Measurements from ENCODE around the gene NUMB. TPM values are rescaled to one million over a fixed set of nuclear protein-coding genes. Genes with fewer than 3 reads are reported as not detected.
"Not testable (repeated sequence)": the region's sequence is repeated elsewhere in the genome, so short reads cannot be mapped to it uniquely, and the experiment has no call there.

NUMB gene
- polyA plus RNA-seq, 6 donors from 2014 or later, result 52.0 to 87.2 (median 65.7) TPM

GRCh38 chr14:73426877-73427276, 31.5 kb downstream of the NUMB start:
- Mint-ChIP-seq H3K4me3 (peak overlapping the region in 4 of 8 donors; percentile 24 to 61 (median 41)), H3K4me1 (peaks cover 38 to 68% (median 42%) of the 10 kb centered on the region in 3 donors), H3K27me3 (no peaks in the 10 kb centered on the region), H3K9me3 (no peaks in the 10 kb centered on the region), H3K36me3 (no peaks in the 10 kb centered on the region), H3K27ac (peak overlapping the region in 5 of 6 donors; percentile 55 to 88 (median 85))
- peak; percentile 47 to 61 for ATAC-seq (ENCODE audit: low read depth in 2 of 2)
- peak; percentile 9 for DNase-seq

GRCh38 chr14:73424453-73424852, 33.9 kb downstream of the NUMB start:
- Mint-ChIP-seq H3K4me1 (peaks cover 38 to 64% (median 44%) of the 10 kb centered on the region in 3 donors), H3K27me3 (no peaks in the 10 kb centered on the region), H3K27ac (peak overlapping the region in 5 of 6 donors; percentile 52 to 91 (median 83)), H3K4me3 (peak overlapping the region in 7 of 8 donors; percentile 10 to 75 (median 41)), H3K36me3 (no peaks in the 10 kb centered on the region), H3K9me3 (no peaks in the 10 kb centered on the region)
- ATAC-seq (ENCODE audit: low read depth in 2 of 2), result peak; percentile 78 to 83
- peak; percentile 25 for DNase-seq

DNA sequence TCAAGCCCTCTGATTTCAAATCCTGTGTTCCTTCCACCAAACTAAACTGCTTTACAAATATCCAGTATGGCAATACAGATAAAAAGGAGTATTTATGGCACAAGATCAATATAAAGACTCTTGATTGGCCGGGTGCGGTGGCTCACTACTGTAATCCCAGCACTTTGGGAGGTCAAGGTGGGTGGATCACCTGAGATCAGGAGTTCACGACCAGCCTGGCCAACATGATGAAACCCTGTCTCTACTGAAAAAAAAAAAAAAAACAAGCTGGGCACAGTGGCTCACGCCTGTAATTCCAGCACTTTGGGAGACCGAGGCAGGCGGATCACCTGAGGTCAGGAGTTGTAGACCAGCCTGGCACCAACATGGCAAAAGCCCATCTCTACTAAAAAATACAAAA, 35.3 kb downstream of the NUMB start:
- not testable (repeated sequence) for H3K36me3 Mint-ChIP-seq; H3K27me3 Mint-ChIP-seq; DNase-seq; H3K9me3 Mint-ChIP-seq; ATAC-seq (ENCODE audit: low read depth in 2 of 2)
- H3K4me1 Mint-ChIP-seq, result peaks cover 26 to 52% (median 39%) of the 10 kb centered on the region in 3 donors
- H3K27ac Mint-ChIP-seq, result peak overlapping the region in 4 of 6 donors; percentile 22 to 83 (median 47)
- H3K4me3 Mint-ChIP-seq, result peak overlapping the region in 2 of 8 donors; percentile 8 to 26

DNA sequence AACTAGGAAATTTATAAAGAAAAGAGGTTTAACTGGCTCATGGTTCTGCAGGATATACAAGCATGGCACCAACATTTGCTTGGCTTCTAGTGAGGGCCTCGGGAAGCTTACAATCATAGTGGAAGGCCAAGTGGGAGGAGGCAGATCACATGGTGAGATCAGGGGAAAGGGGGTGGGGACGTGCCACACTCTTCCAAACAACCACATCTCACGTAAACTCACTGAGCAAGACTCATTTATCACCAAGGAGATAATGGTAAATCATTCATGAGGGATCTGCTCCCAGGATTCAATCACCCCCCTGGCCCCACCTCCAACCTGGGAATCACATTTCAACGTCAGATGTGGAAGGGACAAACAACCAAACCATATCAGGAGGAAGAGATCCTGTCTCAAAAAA, 35.8 kb downstream of the NUMB start:
- H3K36me3 Mint-ChIP-seq, result no peaks in the 10 kb centered on the region
- peak overlapping the region; percentile 23 to 90 (median 56) for H3K27ac Mint-ChIP-seq
- DNase-seq (no peak), ATAC-seq (ENCODE audit: low read depth in 2 of 2) (no peak)
- H3K9me3 Mint-ChIP-seq, result no peaks in the 10 kb centered on the region
- H3K27me3 Mint-ChIP-seq, result no peaks in the 10 kb centered on the region
- H3K4me1 Mint-ChIP-seq, result peaks cover 23 to 50% (median 34%) of the 10 kb centered on the region in 3 donors
- H3K4me3 Mint-ChIP-seq, result peak overlapping the region in 7 of 8 donors; percentile 18 to 68 (median 40)

GRCh38 chr14:73418227-73418626, 40.1 kb downstream of the NUMB start:
- H3K27me3 Mint-ChIP-seq, result no peaks in the 10 kb centered on the region
- H3K27ac Mint-ChIP-seq, result peak overlapping the region in 1 of 6 donors; percentile 52
- H3K4me3 Mint-ChIP-seq, result no peak overlapping the region
- no peaks in the 10 kb centered on the region for H3K9me3 Mint-ChIP-seq
- no peak for ATAC-seq (ENCODE audit: low read depth in 2 of 2)
- H3K4me1 Mint-ChIP-seq, result peaks cover 24 to 49% (median 38%) of the 10 kb centered on the region in 3 donors
- DNase-seq, result no peak
- H3K36me3 Mint-ChIP-seq, result no peaks in the 10 kb centered on the region

DNA sequence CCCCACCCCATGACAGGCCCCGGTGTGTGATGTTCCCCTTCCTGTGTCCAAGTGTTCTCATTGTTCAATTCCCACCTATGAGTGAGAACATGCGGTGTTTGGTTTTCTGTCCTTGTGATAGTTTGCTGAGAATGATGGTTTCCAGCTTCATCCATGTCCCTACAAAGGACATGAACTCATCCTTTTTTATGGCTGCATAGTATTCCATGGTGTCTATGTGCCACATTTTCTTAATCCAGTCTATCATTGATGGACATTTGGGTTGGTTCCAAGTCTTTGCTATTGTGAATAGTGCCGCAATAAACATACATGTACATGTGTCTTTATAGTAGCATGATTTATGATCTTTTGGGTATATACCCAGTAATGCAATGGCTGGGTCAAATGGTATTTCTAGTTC, 52.1 kb downstream of the NUMB start:
- H3K27me3 Mint-ChIP-seq; H3K4me3 Mint-ChIP-seq; H3K9me3 Mint-ChIP-seq; H3K27ac Mint-ChIP-seq; DNase-seq; H3K36me3 Mint-ChIP-seq; ATAC-seq (ENCODE audit: low read depth in 2 of 2): not testable (repeated sequence)
- peaks cover 16 to 43% (median 29%) of the 10 kb centered on the region in 3 donors for H3K4me1 Mint-ChIP-seq

GRCh38 chr14:73403181-73403752, 55.1 kb downstream of the NUMB start:
- H3K27ac Mint-ChIP-seq, result peak overlapping the region; percentile 33 to 96 (median 87)

GRCh38 chr14:73402579-73402978, 55.8 kb downstream of the NUMB start:
- peak overlapping the region in 5 of 8 donors; percentile 22 to 64 (median 57) for H3K4me3 Mint-ChIP-seq
- H3K27ac Mint-ChIP-seq, result peak overlapping the region in 5 of 6 donors; percentile 18 to 90 (median 81)
- H3K9me3 Mint-ChIP-seq, result peaks cover 0 to 11% (median 3%) of the 10 kb centered on the region in 7 donors
- ATAC-seq (ENCODE audit: low read depth in 2 of 2) (no peak), DNase-seq (no peak)
- no peaks in the 10 kb centered on the region for H3K36me3 Mint-ChIP-seq
- H3K4me1 Mint-ChIP-seq, result peaks cover 37 to 72% (median 40%) of the 10 kb centered on the region in 3 donors
- H3K27me3 Mint-ChIP-seq, result no peaks in the 10 kb centered on the region

More at GRCh38 chr14:73403181-73403752, 55.1 kb downstream of the NUMB start:
- no peaks in the 10 kb centered on the region for H3K36me3 Mint-ChIP-seq
- H3K9me3 Mint-ChIP-seq, result peaks cover 0 to 11% (median 3%) of the 10 kb centered on the region in 7 donors
- H3K4me3 Mint-ChIP-seq, result peak overlapping the region in 4 of 8 donors; percentile 48 to 64 (median 57)
- peaks cover 30 to 65% (median 40%) of the 10 kb centered on the region in 3 donors for H3K4me1 Mint-ChIP-seq
- no peaks in the 10 kb centered on the region for H3K27me3 Mint-ChIP-seq
- ATAC-seq (ENCODE audit: low read depth in 2 of 2) (no peak), DNase-seq (no peak)

GRCh38 chr14:73397810-73398209, 60.5 kb downstream of the NUMB start:
- peak overlapping the region in 4 of 6 donors; percentile 15 to 84 (median 33) for H3K27ac Mint-ChIP-seq
- no peaks in the 10 kb centered on the region for H3K27me3 Mint-ChIP-seq
- DNase-seq (no peak), ATAC-seq (ENCODE audit: low read depth in 2 of 2) (no peak)
- peaks cover 0 to 11% (median 3%) of the 10 kb centered on the region in 7 donors for H3K9me3 Mint-ChIP-seq
- no peaks in the 10 kb centered on the region for H3K36me3 Mint-ChIP-seq
- no peak overlapping the region for H3K4me3 Mint-ChIP-seq
- H3K4me1 Mint-ChIP-seq, result peaks cover 41 to 77% (median 41%) of the 10 kb centered on the region in 3 donors

GRCh38 chr14:73394317-73394716, 64.0 kb downstream of the NUMB start:
- Mint-ChIP-seq H3K27ac (peak overlapping the region in 4 of 6 donors; percentile 29 to 88 (median 72)), H3K36me3 (no peaks in the 10 kb centered on the region), H3K4me1 (peaks cover 29 to 66% (median 33%) of the 10 kb centered on the region in 3 donors), H3K9me3 (no peaks in the 10 kb centered on the region), H3K4me3 (peak overlapping the region in 1 of 8 donors; percentile 46), H3K27me3 (no peaks in the 10 kb centered on the region)
- no peak for DNase-seq
- no peak for ATAC-seq (ENCODE audit: low read depth in 2 of 2)

DNA sequence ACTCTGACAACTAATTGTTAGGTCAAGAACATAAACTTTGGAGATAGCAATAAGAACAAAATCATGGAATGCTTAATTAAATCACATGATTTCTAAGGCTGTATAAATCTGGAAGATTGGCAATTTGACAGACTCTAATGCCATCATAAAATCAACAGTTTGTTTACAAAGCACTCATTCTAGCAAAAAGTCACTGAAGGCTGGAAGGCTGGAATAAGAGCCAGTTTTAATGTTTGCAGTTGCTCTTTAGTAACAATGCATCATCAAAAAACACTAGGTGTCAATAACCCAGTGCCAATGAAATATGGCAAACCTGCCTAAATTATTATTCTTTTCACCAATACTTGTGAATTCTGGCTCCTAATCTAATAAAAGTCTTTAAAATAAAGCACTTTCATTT, 65.0 kb downstream of the NUMB start:
- H3K27me3 Mint-ChIP-seq, result no peaks in the 10 kb centered on the region
- H3K36me3 Mint-ChIP-seq, result no peaks in the 10 kb centered on the region
- no peak for DNase-seq
- no peak for ATAC-seq (ENCODE audit: low read depth in 2 of 2)
- H3K27ac Mint-ChIP-seq, result no peak overlapping the region
- H3K9me3 Mint-ChIP-seq, result no peaks in the 10 kb centered on the region
- H3K4me1 Mint-ChIP-seq, result peaks cover 29 to 59% (median 33%) of the 10 kb centered on the region in 3 donors
- no peak overlapping the region for H3K4me3 Mint-ChIP-seq

DNA sequence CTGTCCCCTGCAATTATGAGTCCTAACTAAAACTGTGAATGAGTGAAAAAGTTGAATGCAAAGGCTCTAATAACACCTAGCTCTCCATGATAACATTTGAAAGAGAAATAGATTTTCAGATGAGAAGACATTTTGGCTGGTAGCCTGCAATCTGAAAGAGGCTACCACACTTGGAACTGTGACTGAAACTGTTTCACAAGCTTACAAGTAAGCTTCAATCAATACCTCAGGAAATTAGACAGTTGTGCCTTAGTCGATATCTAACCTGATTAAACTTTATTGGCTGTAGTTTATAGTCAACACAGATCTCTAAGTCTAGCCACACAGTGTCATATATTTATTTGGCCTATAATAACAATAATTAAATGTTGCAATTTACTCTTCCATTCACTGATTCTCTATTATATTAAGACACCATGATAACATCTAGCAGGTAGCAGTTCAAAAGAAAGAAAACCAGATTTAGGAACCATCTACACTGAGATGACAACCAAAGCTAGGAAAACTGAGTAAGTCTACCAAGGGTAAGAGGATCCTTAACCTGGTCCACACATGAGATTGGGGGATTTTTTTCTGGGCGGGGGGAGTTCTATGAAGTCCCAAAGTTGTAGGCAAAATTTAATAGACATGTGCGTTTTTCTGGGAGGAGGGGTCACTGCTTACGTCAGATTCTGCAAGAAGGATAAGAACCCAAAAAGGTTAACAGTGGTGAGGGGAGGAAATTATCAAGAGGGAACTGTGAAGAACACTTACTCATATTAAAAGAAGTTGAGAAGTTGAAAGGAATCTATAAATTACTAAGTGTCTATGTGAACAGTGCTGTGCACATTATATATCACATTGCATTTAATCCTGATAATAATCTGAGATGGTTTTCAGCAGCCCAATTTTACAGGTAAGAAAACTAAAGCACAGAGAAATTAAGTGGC, 65.8 kb downstream of the NUMB start:
- Mint-ChIP-seq H3K4me1 (peaks cover 26 to 56% (median 29%) of the 10 kb centered on the region in 3 donors), H3K4me3 (peak overlapping the region in 1 of 8 donors; percentile 8), H3K27me3 (no peaks in the 10 kb centered on the region), H3K36me3 (no peaks in the 10 kb centered on the region), H3K27ac (peak overlapping the region in 2 of 6 donors; percentile 39 to 73), H3K9me3 (no peaks in the 10 kb centered on the region)
- DNase-seq, result no peak
- no peak for ATAC-seq (ENCODE audit: low read depth in 2 of 2)

- peak overlapping the region in 2 of 8 donors; percentile 19 to 77 for H3K4me3 Mint-ChIP-seq
- H3K36me3 Mint-ChIP-seq, result peaks cover 8 to 15% of the 10 kb centered on the region in 2 donors
- ATAC-seq (ENCODE audit: low read depth in 2 of 2), result peak; percentile 69 to 72
- peaks cover 0 to 14% (median 11%) of the 10 kb centered on the region in 7 donors for H3K9me3 Mint-ChIP-seq
- peaks cover 26 to 63% (median 27%) of the 10 kb centered on the region in 3 donors for H3K4me1 Mint-ChIP-seq
- H3K27ac Mint-ChIP-seq, result peak overlapping the region in 1 of 6 donors; percentile 77
- DNase-seq, H3K27me3 Mint-ChIP-seq: not testable (repeated sequence)
These were observed 70.5 kb downstream of the NUMB start for GRCh38 chr14:73387860-73388259.
